Middle frontal gyrus (tissue), 1 donor: Measurements from ENCODE around the gene GSPT1.
"Not testable (repeated sequence)": the region's sequence is repeated elsewhere in the genome, so short reads cannot be mapped to it uniquely, and the experiment has no call there.

ENCODE experiments used
- DNase-seq: peaks from one replicate; pipeline ENCODE4 v3.0.0-alpha.2; 2015; ENCODE audit warnings: low spot score; ENCODE audit errors: extremely low spot score

GSPT1 gene

DNA sequence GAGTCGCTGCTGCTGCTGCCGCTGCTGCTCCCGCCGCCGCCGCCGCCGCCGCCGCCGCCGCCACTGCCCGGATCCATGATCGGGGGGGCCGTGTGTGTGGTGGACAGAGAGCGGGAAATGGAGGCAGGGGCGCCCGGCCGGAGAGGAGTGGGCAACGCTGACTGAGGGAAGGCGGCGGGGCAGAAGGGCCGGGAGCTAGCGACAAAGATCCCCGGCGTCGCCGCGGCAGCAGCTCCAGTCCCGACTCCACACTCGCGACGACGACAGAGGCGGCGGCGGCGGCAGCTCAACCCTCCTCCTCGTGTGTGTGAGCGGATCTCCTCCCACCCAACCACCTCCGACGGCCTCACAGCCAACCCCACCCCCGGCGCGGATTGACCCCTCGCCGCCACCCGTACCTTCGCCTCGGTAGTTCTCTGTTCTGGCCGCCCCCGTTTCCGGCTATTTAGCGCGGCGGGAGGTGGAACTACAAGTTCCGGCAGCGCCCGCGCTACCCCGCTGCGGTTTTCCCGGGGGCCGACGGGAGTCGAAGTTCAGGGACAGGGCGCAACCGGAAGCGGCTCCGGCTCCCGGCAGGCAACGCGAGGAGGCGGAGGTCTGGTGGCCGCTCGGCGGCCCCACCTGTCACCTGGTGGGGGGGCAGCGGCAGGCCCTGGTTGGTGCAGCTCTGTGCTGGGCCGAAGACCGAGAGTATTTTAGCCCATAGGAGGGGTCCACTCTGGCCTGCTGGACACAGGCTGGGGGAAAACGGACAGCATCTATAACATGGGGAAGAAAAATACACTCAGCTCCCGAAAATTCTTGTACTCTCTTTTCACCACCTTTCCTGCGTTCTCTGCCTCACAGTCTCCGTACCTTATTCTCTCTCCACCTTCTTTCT lies at the start of gene GSPT1:
Gene GSPT1 (minus strand): TSS at position 313 of the 880 bp plus-strand sequence. CDS start 236 bp downstream, at position 77.
- peak; percentile 94 for DNase-seq

DNA sequence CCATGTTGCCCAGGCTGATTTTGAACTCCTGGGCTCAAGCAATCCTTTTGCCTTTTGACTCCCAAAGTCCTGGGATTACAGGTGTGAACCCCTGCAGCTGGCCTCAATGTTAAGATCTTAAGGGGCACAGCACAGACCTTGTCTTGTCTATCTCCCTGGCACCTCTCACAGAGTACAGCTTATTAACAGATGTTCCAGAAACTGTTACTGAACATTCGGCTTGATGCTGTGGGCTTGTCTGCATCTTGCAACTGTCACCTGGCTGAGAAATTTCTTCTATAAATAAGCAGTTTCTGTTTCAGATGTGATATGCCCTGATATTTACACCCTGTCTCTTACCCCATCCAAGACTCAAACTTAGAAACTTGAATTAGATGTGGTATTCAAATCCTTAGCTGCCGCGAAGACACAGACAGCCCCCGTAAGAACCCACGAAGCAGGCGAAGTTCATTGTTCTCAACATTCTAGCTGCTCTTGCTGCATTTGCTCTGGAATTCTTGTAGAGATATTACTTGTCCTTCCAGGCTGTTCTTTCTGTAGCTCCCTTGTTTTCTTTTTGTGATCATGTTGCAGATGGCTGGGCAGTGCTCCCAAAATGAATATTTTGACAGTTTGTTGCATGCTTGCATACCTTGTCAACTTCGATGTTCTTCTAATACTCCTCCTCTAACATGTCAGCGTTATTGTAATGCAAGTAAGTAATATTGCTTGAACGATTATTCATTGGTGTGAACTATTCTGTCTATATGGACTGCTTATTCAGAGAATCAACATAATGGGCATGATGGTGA lies 49.2 kb upstream of the GSPT1 start, which contains the start of gene TNFRSF17:
Gene TNFRSF17 (plus strand): TSS at position 450 of the 791 bp plus-strand sequence. CDS start 115 bp downstream, at position 565.
- no peak for DNase-seq

DNA sequence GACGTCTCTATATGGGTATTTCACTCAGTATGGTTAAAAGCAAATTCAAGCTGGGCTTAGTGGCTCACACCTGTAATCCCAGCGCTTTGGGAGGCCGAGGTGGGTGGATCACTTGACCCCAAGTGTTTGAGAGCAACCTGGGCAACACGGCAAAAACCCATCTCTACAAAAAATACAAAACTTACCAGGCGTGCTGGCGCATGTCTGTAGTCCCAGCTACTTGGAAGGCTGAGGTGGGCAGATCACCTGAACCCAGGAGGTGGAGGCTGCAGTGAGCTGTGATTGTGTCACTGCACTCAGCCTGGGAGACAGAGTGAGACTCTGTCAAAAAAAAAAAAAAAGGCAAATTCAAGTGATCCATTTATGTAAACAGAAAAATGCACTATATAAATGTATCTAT lies 48.0 kb upstream of the GSPT1 start:
- no peak for DNase-seq

DNA sequence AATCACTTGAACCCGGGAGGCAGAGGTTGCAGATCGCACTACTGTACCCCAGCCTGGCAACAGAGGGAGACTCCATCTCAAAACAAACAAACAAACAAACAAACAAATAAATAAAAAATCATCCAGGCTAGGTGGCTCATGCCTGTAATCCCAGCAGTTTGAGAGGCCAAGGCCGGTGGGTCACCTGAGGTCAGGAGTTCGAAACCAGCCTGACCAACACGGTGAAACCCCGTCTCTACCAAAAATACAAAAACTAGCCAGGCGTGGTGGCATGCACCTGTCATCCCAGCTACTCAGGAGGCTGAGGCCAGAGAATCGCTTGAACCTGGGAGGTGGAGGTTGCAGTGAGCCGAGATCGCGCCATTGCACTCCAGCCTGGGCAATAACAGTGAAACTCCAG lies 47.2 kb upstream of the GSPT1 start:
- DNase-seq: not testable (repeated sequence)

DNA sequence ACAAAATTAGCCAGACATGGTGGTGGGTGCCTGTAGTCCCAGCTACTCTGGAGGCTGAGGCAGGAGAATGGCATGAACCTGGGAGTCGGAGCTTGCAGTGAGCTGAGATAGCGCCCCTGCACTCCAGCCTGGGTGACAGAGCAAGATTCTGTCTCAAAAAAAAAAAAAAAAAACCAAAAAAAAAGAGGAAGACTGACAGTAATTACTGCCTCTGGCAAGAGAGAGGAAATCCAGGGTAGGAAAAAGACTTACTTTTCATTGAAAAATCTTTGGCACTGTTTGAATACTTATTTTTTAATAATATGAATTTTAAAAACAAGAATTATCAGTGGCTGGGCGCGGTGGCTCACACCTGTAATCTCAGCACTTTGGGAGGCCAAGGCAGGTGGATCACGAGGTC lies 46.7 kb upstream of the GSPT1 start:
- not testable (repeated sequence) for DNase-seq

DNA sequence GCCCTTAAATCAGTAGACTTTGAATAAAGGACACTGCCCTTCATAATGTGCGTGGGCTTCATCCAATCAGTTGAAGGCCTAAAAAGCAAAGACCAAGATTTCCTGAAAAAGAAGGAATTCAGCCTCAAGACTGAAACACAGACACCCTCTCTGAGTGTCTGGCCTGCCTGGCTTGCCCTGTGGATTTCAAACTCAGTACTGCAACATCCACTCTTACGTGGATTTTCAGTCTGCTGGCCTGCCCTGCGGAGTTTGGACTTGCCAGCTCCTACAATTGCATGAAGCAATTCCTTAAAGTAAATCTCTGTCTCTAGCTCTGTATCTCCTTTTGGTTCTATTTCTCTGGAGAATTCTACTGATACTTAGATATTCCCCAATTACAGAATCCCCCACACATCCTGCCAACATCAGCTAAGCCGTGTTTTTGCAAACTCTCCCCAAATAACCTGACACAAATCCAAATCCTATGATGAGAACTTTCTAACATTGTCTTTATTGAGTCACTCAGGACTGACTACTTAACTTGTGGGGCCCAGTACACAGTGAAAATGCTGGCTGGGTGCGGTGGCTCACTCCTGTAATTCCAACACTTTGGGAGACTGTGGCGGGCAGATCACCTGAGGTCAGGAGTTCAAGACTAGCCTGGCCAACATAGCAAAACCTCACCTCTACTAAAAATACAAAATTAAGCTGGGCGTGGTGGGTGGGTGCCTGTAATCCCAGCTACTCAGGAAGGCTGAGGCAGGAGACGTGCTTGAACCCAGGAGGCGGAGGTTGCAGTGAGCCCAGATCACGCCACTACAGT lies 42.0 kb upstream of the GSPT1 start:
- DNase-seq: no peak

DNA sequence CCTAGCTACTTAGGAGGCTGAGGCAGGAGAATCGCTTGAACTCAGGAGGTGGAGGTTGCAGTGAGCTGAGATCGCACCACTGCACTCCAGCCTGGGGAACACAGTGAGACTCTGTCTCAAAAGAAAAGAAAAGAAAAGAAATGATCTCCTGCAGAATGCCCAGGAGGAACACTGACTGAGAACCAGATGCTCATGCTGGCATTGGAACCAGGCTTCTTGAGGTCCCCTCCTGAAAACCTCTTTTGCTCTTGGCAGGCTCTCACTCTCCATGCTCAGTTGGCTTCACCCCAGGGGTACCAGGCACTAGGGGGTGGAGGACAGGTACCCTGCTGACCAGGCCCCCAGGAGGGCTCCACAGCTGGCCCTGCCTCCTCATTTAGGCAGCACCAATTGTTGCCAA lies 40.8 kb upstream of the GSPT1 start:
- no peak for DNase-seq

DNA sequence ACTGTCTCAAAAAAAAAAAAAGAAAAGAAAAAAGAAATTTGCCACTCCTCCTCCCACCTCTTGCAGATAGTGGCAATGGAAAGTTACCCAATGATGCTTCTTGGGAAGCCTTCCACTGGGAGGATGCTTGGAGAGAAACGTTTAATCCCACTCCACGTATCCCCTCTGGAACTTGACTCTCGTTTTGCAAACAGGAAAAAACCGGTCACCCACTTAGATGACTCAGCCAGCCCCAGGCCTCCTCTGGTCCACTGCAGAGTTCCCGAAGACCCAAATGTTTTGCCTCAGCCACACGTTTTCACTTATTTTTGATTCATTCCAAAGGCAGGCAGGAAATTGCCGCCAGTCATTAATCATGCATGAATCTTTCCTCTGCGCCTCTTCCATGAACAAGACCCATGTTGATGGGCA lies 40.0 kb upstream of the GSPT1 start:
- no peak for DNase-seq

DNA sequence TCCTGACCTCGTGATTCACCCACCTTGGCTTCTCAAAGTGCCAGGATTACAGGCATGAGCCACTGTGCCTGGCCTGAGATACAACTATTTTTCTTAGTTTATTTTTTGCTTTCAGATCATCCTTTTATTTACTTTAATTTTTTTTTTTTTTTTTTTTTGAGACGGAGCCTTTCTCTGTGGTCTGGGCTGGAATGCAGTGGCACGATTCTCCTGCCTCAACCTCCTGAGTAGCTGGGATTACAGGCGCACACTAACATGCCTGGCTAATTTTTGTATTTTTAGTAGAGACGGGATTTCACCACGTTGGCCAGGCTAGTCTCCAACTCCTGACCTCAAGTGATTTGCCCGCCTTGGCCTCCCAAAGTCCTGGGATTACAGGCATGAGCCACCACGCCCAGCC lies 37.8 kb upstream of the GSPT1 start:
- not testable (repeated sequence) for DNase-seq

DNA sequence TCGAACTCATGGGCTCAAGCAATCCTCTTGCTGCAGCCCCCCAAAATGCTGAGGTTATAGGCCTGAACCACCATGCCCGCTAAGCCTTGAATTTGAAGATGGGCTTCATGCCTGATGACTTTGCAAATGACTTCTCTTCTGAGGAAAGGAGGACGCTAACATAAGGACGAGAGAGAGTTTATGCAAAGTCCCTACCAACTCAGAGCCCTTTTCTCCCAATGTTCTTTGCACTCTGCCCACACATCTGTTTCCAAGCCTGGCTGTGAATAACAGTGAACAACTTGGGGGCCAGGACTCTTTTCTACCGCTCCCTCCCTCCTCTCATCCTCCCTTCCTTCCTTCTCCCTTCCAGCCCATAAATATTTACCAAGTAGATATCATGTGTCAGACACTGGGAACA lies 34.6 kb upstream of the GSPT1 start:
- DNase-seq: no peak

DNA sequence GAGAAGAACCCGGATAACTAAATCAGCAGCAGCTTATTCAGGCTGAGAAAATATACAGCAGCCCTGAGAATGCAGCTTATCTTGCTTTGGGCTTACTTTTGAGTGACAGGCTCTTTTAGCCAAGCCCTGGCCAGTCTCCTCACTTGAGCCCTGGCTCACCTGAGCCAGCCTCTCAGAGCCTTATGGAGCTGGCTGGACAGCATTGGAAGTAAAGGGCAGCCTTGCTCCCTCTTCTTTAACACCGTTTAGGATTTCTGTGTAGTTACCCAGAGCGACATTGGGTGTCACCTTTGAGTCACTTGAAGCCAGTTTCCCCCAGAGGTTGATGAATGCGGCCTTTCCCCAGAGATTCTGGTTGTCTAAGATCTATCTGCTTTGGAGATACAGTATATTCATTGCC lies 33.8 kb upstream of the GSPT1 start:
- peak; percentile 9 for DNase-seq

DNA sequence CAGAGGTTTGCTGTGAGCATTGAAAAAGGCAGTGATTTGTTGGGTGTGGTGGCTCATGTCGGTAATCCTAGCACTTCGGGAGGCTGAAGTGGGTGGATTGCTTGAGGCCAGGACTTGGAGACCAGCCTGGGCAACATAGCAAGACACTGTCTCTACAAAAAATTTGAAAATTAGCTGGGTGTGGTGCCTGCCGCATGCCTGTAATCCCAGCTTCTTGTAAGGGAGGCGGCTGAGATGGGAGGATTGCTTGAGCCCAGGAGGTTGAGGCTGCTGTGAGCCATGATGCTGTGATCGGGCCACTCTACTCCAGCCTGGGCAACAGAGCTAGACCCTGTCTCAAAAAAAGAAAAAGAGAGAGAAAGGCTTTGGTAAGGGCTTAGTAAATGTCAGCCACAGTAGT lies 33.1 kb upstream of the GSPT1 start:
- no peak for DNase-seq

DNA sequence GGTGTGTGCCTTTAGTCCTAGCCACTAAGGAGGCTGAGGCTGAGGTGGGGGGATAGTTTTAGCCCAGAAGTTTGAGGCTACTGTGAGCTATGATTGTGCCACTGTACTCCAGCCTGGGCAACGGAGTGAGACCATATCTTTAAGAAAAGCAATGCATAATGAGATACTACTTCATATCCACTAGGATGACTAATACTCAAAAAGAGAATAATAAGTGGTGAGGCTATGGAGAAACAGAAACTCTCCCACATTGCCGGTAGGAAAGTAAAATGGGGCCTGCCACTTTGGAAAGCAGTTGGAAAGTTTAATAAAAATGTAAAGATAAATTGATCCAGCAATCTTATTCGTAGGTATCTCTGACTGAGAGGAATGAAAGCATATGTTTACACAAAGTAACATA lies 30.7 kb upstream of the GSPT1 start:
- no peak for DNase-seq

DNA sequence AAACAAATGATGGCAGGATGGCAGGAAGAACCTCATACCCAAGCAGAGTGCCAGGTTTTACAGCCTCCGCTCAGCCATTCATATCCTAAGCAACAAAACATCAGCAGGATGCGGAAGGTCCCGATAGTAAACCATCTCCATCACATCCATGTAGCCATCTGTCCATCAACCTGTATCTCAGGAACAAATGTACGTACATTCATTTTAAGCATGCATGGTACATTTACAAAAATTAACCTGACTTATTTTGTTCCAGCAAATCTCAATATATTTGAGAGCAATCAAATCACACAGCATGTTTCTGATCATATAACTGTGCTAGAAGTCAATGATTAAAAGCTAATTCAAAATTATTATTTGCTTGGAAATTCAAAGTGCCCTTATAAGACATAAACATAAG lies 26.2 kb upstream of the GSPT1 start, which contains the start of gene NPIPB2:
Gene NPIPB2 (minus strand): TSS at position 101 of the 400 bp plus-strand sequence. CDS start 0 bp downstream, at position 101.
- not testable (repeated sequence) for DNase-seq

DNA sequence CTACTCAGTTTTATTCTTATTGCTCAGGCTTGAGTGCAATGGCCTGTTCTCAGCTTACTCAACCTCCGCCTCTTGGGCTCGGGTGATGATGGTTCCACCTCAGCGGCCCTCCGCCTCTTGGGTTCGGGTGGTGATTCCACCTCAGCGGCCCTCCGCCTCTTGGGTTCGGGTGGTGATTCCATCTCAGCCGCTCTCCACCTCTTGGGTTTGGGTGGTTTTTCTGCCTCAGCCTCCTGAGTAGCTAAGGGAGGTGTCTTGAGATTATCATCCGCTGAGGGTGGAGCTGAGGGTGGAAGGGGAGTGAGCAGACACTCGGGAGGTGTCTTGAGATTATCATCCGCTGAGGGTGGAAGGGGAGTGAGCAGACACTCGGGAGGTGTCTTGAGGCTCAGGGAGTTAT lies 11.6 kb upstream of the GSPT1 start:
- not testable (repeated sequence) for DNase-seq

DNA sequence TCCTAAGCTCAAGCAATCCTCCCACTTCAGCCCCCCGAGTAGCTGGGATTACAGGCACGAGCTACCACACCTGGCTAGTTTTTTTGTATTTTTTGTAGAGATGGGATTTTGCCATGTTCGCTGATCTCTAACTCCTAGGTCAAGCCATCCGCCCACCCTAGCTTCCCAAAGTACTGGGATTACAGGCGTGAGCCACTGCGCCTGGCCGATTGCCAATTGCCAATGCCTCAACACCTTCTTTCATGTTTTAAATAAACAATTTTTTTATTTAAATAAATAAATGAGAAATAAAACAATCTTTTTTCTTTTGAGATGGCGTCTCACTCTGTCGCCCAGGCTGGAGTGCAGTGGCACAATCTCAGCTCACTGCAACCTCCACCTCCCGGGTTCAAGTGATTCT lies 8.3 kb upstream of the GSPT1 start:
- not testable (repeated sequence) for DNase-seq

DNA sequence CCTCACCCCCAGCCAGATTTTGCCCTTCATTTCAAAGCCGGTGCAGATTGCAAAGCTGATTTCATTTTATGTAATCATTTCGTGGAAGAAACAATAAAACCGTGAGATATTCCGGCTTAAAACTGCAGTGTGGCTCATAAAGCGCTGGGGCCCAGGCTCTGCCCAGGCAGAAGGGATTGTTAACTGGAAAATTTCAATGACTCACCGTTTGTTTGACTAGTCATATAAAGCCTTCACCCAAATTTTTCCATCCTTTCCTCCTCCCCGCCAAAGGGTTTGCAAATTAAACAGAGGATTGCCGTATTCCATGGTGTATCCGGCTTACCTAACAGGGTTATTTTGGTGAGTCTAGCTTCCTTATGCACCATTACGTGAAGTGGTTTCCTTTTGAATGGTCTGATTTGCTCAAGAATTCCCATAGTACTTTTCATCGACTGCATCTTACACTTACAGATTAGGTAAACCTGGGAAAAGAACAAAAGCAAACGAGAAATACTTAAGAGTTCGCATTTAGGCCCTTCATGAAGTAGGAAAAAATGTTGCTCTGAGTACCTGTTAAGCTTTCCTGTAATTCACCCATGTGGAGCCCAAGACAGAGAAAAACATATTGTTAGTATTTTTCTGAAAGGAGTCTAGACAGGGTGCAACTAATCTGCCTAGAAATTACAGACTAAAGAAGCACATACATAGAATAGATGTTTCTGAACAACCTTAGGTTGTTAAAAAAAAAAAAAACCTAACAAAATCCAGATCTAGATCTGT lies 949 bp upstream of the GSPT1 start:
- peak; percentile 23 for DNase-seq

DNA sequence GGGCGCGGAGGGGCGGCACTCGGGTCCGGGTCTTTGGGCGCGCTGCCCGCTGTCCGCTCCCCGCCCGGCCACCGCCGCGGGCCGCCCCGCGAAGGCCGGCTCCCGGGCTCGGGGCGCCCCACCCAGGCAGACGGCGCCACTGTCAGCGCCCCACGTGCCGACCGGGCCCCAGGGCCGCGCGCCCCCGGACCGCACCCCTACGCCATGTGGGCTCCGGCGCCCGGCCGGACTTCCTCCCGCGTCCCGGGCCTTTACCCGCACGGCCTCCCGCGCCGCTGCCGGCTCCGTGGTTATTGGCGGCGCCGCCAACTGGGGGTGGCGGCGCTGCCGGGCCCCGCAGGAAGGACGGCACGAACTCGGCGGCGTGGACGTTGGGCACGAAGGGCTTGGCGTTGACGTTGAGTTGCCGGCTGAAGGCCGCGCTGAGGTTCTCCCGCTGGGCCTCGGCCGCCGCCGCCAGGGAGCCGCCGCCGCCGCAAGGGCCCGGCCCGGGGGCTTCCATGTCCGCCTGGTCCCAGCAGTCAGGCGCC lies 577 bp downstream of the GSPT1 start:
- no peak for DNase-seq

DNA sequence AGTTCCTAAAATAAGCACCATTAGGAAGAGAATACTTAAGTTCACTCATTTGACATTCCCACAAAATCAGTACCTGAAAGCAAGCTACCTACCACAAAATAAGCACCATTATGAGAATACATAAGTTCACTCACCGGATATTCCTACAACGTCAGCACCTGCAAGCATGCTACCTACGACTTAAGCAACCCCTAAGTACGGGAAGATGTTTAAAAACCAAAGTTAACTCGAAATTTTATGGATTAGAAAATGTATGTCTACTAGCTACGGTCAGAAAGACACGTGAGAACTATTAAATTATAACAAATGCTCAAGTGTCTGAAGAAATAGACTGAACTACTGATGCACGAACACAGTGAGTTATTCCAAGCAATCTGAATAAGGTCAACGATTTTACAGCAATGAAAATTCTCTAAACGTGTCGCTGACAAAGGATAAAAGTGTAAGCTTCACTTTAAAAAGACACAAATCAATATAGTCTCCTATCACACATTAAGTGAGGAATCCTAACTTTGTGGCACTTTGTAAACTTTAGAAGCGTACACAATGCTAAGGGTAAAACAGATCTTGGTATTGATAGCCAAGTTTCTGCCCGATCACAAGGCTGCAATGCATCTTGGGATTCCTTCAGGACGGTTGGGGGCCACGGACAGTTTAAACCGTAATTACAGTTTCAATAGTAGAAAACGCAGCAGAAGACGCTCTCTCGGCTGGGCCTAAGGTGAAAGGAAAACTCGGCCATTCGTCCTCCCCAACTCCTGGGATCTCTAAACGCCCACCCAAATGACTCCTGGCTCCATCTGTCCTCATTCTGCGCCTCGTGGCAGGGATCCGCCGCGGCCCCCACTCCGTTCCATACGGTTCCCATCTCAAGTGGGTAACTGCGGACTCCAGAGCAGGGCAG lies 1.3 kb downstream of the GSPT1 start:
- no peak for DNase-seq
